Measurements from ENCODE around the gene HOXA6. TPM values are rescaled to one million over a fixed set of nuclear protein-coding genes. Genes with fewer than 3 reads are reported as not detected.

Gene HOXA6
- total RNA-seq, 2 donors from 2014 or later: 6.9 to 7.5 TPM

GRCh38 chr7:27128776-27129728, 18.5 kb downstream of the HOXA6 start:
- TF ChIP-seq, protein P1, sequence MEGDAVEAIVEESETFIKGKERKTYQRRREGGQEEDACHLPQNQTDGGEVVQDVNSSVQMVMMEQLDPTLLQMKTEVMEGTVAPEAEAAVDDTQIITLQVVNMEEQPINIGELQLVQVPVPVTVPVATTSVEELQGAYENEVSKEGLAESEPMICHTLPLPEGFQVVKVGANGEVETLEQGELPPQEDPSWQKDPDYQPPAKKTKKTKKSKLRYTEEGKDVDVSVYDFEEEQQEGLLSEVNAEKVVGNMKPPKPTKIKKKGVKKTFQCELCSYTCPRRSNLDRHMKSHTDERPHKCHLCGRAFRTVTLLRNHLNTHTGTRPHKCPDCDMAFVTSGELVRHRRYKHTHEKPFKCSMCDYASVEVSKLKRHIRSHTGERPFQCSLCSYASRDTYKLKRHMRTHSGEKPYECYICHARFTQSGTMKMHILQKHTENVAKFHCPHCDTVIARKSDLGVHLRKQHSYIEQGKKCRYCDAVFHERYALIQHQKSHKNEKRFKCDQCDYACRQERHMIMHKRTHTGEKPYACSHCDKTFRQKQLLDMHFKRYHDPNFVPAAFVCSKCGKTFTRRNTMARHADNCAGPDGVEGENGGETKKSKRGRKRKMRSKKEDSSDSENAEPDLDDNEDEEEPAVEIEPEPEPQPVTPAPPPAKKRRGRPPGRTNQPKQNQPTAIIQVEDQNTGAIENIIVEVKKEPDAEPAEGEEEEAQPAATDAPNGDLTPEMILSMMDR (IDR thresholded peaks at IDR 0.05): no peak
- no peak for TF ChIP-seq POLR2A (IDR thresholded peaks at IDR 0.05)
- TF ChIP-seq POLR2AphosphoS5 (IDR thresholded peaks at IDR 0.05): no peak
- H3K4me3 ChIP-seq: peak overlapping the region in 1 of 2 donors; percentile 74
- 87% methylated on average over 28 of the region's 28 CpGs for WGBS
- H3K9me3 ChIP-seq: no peaks in the 10 kb centered on the region
- intact Hi-C loops (cut with DNase I): no loop called here
- DNase-seq (ENCODE audit: low spot score): no peak
- no peaks in the 10 kb centered on the region for H3K36me3 ChIP-seq
- no peak overlapping the region for H3K27ac ChIP-seq
- H3K27me3 ChIP-seq (replicated peaks; ENCODE audit: insufficient read depth): no peaks in the 10 kb centered on the region
- peaks cover 6% of the 10 kb centered on the region for H3K4me1 ChIP-seq (replicated peaks)

- no peaks in the 10 kb centered on the region for H3K9me3 ChIP-seq
- H3K27ac ChIP-seq: no peak overlapping the region
- TF ChIP-seq POLR2AphosphoS5 (IDR thresholded peaks at IDR 0.05) (no peak), POLR2A (IDR thresholded peaks at IDR 0.05) (no peak)
- TF ChIP-seq, protein P1 (IDR thresholded peaks at IDR 0.05): no peak
- DNase-seq (ENCODE audit: low spot score): no peak
- no peak overlapping the region for H3K4me3 ChIP-seq
- H3K27me3 ChIP-seq (replicated peaks; ENCODE audit: insufficient read depth): no peaks in the 10 kb centered on the region
- H3K4me1 ChIP-seq (replicated peaks): peaks cover 6% of the 10 kb centered on the region
- intact Hi-C loops (cut with DNase I): no loop called here
- 51% methylated on average over 2 of the region's 2 CpGs for WGBS
- no peaks in the 10 kb centered on the region for H3K36me3 ChIP-seq
Measured at GRCh38 chr7:27128034-27128433, 19.5 kb downstream of the HOXA6 start.

GRCh38 chr7:27126596-27127327, 20.8 kb downstream of the HOXA6 start:
- peaks cover 6% of the 10 kb centered on the region for H3K4me1 ChIP-seq (replicated peaks)
- H3K9me3 ChIP-seq: no peaks in the 10 kb centered on the region
- TF ChIP-seq POLR2AphosphoS5 (IDR thresholded peaks at IDR 0.05): no peak
- no peak for TF ChIP-seq POLR2A (IDR thresholded peaks at IDR 0.05)
- TF ChIP-seq, protein P1 (IDR thresholded peaks at IDR 0.05): no peak
- WGBS: 27% methylated on average over 3 of the region's 3 CpGs
- intact Hi-C loops (cut with DNase I): no loop called here
- no peak overlapping the region for H3K4me3 ChIP-seq
- no peak for DNase-seq (ENCODE audit: low spot score)
- H3K27ac ChIP-seq: no peak overlapping the region
- H3K36me3 ChIP-seq: no peaks in the 10 kb centered on the region
- H3K27me3 ChIP-seq (replicated peaks; ENCODE audit: insufficient read depth): no peaks in the 10 kb centered on the region

GRCh38 chr7:27125986-27126394, 21.6 kb downstream of the HOXA6 start:
- H3K27ac ChIP-seq: no peak overlapping the region

More at GRCh38 chr7:27125986-27126394, 21.6 kb downstream of the HOXA6 start:
- Histone ChIP-seq H3K27me3 (replicated peaks; ENCODE audit: insufficient read depth) (no peaks in the 10 kb centered on the region), H3K36me3 (no peaks in the 10 kb centered on the region), H3K4me3 (no peak overlapping the region), H3K4me1 (replicated peaks) (peaks cover 3% of the 10 kb centered on the region), H3K9me3 (no peaks in the 10 kb centered on the region)
- WGBS: 65% methylated on average over 5 of the region's 5 CpGs
- no peak for TF ChIP-seq POLR2A (IDR thresholded peaks at IDR 0.05)
- no peak for TF ChIP-seq POLR2AphosphoS5 (IDR thresholded peaks at IDR 0.05)
- TF ChIP-seq, protein P1 (IDR thresholded peaks at IDR 0.05): no peak
- intact Hi-C loops (cut with DNase I): no loop called here
- no peak for DNase-seq (ENCODE audit: low spot score)
